Neural cell (in vitro differentiated cells): Measurements from ENCODE around the gene WASHC2A.

Experiments used
- EP300 ChIP-seq: fragments of 450-650 bp; conservative IDR thresholded peaks from 2 replicates; pipeline ENCODE4 v1.6.1; 2014; ENCODE audit warnings: antibody characterized with exemption, mild to moderate bottlenecking, moderate library complexity; ENCODE audit not compliant: poor library complexity, severe bottlenecking
- EZH2 ChIP-seq: fragments of 200-600, 300-800 bp; shearing (Covaris generic), sonication (generic); IDR thresholded peaks from 2 replicates; pipeline ENCODE4 v1.6.1; 2014; ENCODE audit warnings: antibody characterized with exemption, low read length, borderline replicate concordance, mild to moderate bottlenecking; ENCODE audit not compliant: insufficient read depth, poor library complexity, severe bottlenecking
- TF ChIP-seq, protein P1 (sequence below): fragments of 450-650 bp; IDR thresholded peaks from 2 replicates; pipeline ENCODE4 v1.5.1; 2014; ENCODE audit warnings: antibody characterized with exemption, mild to moderate bottlenecking, moderate library complexity; ENCODE audit not compliant: poor library complexity, severe bottlenecking

DNA sequence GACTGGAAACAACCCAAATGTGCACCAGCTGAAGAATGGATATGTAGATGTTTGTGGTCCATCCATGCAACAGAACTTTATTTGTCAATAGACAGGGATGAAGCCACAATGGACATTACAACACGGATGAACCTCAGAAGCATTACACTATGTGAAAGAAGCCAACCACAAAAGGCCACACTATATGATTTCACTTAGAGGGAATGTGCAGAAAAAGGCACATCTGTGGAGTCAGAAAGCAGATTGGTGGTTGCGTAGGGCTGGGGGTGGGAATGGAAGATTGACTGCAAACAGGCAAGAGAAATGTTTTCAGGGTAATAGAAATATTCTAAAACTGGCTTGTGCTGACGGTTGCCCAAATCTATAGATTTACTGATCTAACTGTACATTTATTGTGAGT lies 34.3 kb upstream of the WASHC2A start:
- TF ChIP-seq EP300 (no peak), EZH2 (no peak)
- TF ChIP-seq, protein P1, sequence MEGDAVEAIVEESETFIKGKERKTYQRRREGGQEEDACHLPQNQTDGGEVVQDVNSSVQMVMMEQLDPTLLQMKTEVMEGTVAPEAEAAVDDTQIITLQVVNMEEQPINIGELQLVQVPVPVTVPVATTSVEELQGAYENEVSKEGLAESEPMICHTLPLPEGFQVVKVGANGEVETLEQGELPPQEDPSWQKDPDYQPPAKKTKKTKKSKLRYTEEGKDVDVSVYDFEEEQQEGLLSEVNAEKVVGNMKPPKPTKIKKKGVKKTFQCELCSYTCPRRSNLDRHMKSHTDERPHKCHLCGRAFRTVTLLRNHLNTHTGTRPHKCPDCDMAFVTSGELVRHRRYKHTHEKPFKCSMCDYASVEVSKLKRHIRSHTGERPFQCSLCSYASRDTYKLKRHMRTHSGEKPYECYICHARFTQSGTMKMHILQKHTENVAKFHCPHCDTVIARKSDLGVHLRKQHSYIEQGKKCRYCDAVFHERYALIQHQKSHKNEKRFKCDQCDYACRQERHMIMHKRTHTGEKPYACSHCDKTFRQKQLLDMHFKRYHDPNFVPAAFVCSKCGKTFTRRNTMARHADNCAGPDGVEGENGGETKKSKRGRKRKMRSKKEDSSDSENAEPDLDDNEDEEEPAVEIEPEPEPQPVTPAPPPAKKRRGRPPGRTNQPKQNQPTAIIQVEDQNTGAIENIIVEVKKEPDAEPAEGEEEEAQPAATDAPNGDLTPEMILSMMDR = no peak
